Endothelial cell of umbilical vein (primary cell): ENCODE measurements around the gene SMARCA2.

ENCODE experiments used
- EZH2 ChIP-seq: IDR thresholded peaks from 2 replicates; pipeline ENCODE4 v1.6.1; 2012; ENCODE audit warnings: borderline replicate concordance, low read depth, mild to moderate bottlenecking, moderate library complexity, low read length, inconsistent platforms; ENCODE audit not compliant: severe bottlenecking
- FOS ChIP-seq: IDR thresholded peaks from 2 replicates; pipeline ENCODE4 v1.6.1; 2011; ENCODE audit warnings: mild to moderate bottlenecking, low read length, moderate library complexity, borderline replicate concordance; ENCODE audit not compliant: insufficient read depth
- JUN ChIP-seq: IDR thresholded peaks from 2 replicates; pipeline ENCODE4 v1.6.1; 2011; ENCODE audit warnings: borderline replicate concordance, low read depth; ENCODE audit not compliant: insufficient read length, insufficient read depth
- MYC ChIP-seq: IDR thresholded peaks from one replicate; pipeline ENCODE4 v1.6.1; 2011; ENCODE audit warnings: mild to moderate bottlenecking, low read depth, low read length
- POLR2A ChIP-seq: IDR thresholded peaks from 2 replicates; pipeline ENCODE4 v1.6.1; 2012; ENCODE audit warnings: low read depth, mild to moderate bottlenecking, control low read depth, low read length
- POLR2AphosphoS5 ChIP-seq: IDR thresholded peaks from 2 replicates; pipeline ENCODE4 v1.6.1; 2012; ENCODE audit warnings: low read depth, mild to moderate bottlenecking, control low read depth, low read length, moderate library complexity; ENCODE audit not compliant: insufficient read depth
- TF ChIP-seq, protein P1 (sequence below), 2 donors: IDR thresholded peaks; 1 replicate in 1 of 2; 2 replicates in 1 of 2; pipeline ENCODE4 v1.5.1; 2011; ENCODE audit warnings: low read length in 2 of 2, mild to moderate bottlenecking in 2 of 2, moderate library complexity in 2 of 2, control low read depth in 1 of 2, inconsistent platforms in 1 of 2, low read depth in 1 of 2; ENCODE audit not compliant: insufficient read depth in 1 of 2; ENCODE audit errors: extremely low read depth in 1 of 2
- TF ChIP-seq, protein P2 (sequence below): IDR thresholded peaks from 2 replicates; pipeline ENCODE4 v1.6.1; 2011; ENCODE audit not compliant: insufficient read depth, insufficient read length

DNA sequence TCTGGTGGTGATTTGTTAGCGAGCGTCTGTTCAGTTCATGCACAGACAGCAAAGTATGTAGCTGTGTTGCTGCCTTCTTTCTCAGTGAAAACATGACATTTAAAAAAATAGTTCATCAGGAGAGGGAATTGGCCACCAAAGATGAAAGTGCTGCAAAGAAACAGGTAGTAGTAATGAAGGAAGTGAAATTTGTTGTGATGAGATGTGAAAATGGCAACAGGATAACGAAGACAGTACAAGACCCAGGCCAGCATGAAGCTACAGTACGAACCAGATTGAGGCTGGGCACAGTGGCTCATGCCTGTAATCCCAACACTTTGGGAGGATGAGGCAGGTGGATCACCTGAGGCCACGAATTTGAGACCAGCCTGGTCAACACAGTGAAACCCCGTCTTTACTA is 136.0 kb downstream of the SMARCA2 start:
- TF ChIP-seq, protein P1, sequence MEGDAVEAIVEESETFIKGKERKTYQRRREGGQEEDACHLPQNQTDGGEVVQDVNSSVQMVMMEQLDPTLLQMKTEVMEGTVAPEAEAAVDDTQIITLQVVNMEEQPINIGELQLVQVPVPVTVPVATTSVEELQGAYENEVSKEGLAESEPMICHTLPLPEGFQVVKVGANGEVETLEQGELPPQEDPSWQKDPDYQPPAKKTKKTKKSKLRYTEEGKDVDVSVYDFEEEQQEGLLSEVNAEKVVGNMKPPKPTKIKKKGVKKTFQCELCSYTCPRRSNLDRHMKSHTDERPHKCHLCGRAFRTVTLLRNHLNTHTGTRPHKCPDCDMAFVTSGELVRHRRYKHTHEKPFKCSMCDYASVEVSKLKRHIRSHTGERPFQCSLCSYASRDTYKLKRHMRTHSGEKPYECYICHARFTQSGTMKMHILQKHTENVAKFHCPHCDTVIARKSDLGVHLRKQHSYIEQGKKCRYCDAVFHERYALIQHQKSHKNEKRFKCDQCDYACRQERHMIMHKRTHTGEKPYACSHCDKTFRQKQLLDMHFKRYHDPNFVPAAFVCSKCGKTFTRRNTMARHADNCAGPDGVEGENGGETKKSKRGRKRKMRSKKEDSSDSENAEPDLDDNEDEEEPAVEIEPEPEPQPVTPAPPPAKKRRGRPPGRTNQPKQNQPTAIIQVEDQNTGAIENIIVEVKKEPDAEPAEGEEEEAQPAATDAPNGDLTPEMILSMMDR (IDR thresholded peaks at IDR 0.05; ENCODE audit: extremely low read depth in 1 of 2, insufficient read depth in 1 of 2, low read depth in 1 of 2, low read length in 2 of 2) = no peak
- TF ChIP-seq EZH2 (no peak), POLR2AphosphoS5 (no peak), FOS (no peak), POLR2A (no peak), MYC (no peak), JUN (no peak)
- TF ChIP-seq, protein P2, sequence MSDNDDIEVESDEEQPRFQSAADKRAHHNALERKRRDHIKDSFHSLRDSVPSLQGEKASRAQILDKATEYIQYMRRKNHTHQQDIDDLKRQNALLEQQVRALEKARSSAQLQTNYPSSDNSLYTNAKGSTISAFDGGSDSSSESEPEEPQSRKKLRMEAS = no peak
